ENCODE results near the gene DEUP1. TPM values are rescaled to one million over a fixed set of nuclear protein-coding genes. Genes with fewer than 3 reads are reported as not detected.

The DEUP1 gene
- total RNA-seq, 4 donors from 2014 or later: 0.41 TPM; not detected in 3

DNA sequence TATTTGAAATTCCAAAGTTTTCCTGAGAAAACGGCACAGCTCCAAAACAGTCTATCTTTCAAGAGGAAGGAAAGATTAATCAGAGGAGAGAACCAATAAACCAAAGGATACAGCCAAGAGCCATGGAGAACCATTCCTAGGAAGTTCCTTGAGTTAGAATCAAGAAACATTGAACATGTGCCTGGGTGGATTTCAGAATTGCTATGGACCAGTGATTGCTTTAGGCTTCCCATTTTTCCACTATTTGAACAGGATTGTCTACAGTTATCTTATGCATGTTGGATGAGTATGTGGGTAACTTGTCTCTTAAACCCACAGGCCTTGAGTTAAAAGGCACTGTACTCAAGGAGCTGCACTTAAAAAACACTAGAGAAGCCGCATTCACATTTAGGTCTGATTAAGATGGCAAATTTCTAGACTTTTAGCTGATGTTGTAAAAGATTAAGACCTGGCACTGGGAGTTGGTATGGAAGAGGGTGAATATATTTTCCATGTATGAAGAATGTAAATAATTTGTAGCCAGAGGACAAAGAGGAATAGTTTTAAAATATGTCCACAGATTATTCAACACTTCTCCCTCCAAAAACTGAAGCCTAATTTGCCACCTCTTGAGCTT, 11.2 kb upstream of the DEUP1 start:
- no peaks in the 10 kb centered on the region for H3K4me1 ChIP-seq
- H3K27me3 ChIP-seq: no peaks in the 10 kb centered on the region
- intact Hi-C loops (cut with DNase I; ENCODE audit: low total_unique reads): no loop called here
- H3K27ac ChIP-seq: no peak overlapping the region
- TF ChIP-seq, protein P1, sequence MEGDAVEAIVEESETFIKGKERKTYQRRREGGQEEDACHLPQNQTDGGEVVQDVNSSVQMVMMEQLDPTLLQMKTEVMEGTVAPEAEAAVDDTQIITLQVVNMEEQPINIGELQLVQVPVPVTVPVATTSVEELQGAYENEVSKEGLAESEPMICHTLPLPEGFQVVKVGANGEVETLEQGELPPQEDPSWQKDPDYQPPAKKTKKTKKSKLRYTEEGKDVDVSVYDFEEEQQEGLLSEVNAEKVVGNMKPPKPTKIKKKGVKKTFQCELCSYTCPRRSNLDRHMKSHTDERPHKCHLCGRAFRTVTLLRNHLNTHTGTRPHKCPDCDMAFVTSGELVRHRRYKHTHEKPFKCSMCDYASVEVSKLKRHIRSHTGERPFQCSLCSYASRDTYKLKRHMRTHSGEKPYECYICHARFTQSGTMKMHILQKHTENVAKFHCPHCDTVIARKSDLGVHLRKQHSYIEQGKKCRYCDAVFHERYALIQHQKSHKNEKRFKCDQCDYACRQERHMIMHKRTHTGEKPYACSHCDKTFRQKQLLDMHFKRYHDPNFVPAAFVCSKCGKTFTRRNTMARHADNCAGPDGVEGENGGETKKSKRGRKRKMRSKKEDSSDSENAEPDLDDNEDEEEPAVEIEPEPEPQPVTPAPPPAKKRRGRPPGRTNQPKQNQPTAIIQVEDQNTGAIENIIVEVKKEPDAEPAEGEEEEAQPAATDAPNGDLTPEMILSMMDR (IDR thresholded peaks at IDR 0.05): no peak
- no peak for TF ChIP-seq POLR2A (IDR thresholded peaks at IDR 0.05)
- DNase-seq: no peak
- no peak overlapping the region for H3K4me3 ChIP-seq
- H3K36me3 ChIP-seq: no peaks in the 10 kb centered on the region
- H3K9me3 ChIP-seq: peaks cover 0 to 2% of the 10 kb centered on the region in 2 donors

- Histone ChIP-seq H3K9me3 (no peaks in the 10 kb centered on the region), H3K27ac (no peak overlapping the region), H3K27me3 (no peaks in the 10 kb centered on the region), H3K4me1 (no peaks in the 10 kb centered on the region), H3K4me3 (no peak overlapping the region), H3K36me3 (no peaks in the 10 kb centered on the region)
- no peak for TF ChIP-seq POLR2A (IDR thresholded peaks at IDR 0.05)
- TF ChIP-seq, protein P1 (IDR thresholded peaks at IDR 0.05): no peak
- DNase-seq: no peak
- intact Hi-C loops (cut with DNase I; ENCODE audit: low total_unique reads): no loop called here
Observed at GRCh38 chr11:93320230-93320629, 10.3 kb upstream of the DEUP1 start.

DNA sequence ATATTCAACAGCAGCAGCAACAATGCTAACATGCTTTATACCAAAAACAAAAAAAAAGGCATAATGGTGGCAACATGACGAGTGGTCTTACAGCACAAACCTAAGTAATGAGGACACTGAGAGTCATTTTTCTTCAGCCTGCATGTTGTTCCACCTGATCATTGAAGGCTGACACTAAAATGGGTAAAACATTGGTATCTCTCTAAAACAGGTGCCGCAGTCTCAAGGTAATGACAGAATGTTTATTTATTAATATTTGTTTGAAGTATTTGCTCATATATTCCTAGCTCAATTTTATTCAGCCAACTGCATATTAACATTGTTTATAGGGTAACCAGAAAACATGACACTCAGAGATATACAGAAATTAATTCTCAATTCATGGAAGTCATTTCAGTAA, 8.3 kb upstream of the DEUP1 start:
- no peak overlapping the region for H3K4me3 ChIP-seq
- H3K27me3 ChIP-seq: no peaks in the 10 kb centered on the region
- TF ChIP-seq POLR2A (IDR thresholded peaks at IDR 0.05): no peak
- TF ChIP-seq, protein P1 (IDR thresholded peaks at IDR 0.05): no peak
- no peaks in the 10 kb centered on the region for H3K36me3 ChIP-seq
- H3K27ac ChIP-seq: no peak overlapping the region
- DNase-seq: no peak
- intact Hi-C loops (cut with DNase I; ENCODE audit: low total_unique reads): no loop called here
- H3K4me1 ChIP-seq: no peaks in the 10 kb centered on the region
- no peaks in the 10 kb centered on the region for H3K9me3 ChIP-seq

GRCh38 chr11:93323747-93324146, 6.8 kb upstream of the DEUP1 start:
- Histone ChIP-seq H3K9me3 (no peaks in the 10 kb centered on the region), H3K36me3 (no peaks in the 10 kb centered on the region), H3K27me3 (no peaks in the 10 kb centered on the region), H3K4me3 (no peak overlapping the region), H3K27ac (no peak overlapping the region), H3K4me1 (no peaks in the 10 kb centered on the region)
- no peak for DNase-seq
- TF ChIP-seq, protein P1 (IDR thresholded peaks at IDR 0.05): no peak
- no peak for TF ChIP-seq POLR2A (IDR thresholded peaks at IDR 0.05)
- intact Hi-C loops (cut with DNase I; ENCODE audit: low total_unique reads): no loop called here

DNA sequence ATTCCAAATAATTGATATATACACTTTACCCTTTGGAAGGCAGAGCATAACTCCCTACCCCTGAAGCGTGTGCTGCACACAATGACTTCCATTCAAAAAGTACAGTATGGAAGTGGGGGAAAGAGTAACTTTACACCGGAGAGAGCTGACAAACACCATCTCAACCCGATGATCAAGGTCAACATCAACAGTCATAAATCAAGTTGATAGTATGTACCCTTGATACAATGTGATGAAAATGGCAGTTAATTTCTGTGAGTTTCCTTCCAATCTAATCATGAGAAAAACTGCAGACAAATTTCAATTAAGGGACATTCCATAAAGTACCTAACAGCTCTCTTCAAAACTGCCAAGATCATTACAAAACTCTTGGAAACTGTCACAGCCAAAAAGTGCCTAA, 6.0 kb upstream of the DEUP1 start:
- DNase-seq: no peak
- H3K27me3 ChIP-seq: no peaks in the 10 kb centered on the region
- intact Hi-C loops (cut with DNase I; ENCODE audit: low total_unique reads): no loop called here
- no peaks in the 10 kb centered on the region for H3K4me1 ChIP-seq
- H3K27ac ChIP-seq: no peak overlapping the region
- no peak overlapping the region for H3K4me3 ChIP-seq
- TF ChIP-seq, protein P1 (IDR thresholded peaks at IDR 0.05): no peak
- no peak for TF ChIP-seq POLR2A (IDR thresholded peaks at IDR 0.05)
- no peaks in the 10 kb centered on the region for H3K9me3 ChIP-seq
- no peaks in the 10 kb centered on the region for H3K36me3 ChIP-seq

Data from uterus (tissue), 4 donors.